Progenitor cell of endocrine pancreas (in vitro differentiated cells): ENCODE data around the gene E2F4. TPM values are rescaled to one million over a fixed set of nuclear protein-coding genes. Genes with fewer than 3 reads are reported as not detected.

Experiments
- DNase-seq: peaks from one replicate; pipeline ENCODE4 v3.0.0; 2021; ENCODE audit warnings: low spot score; ENCODE audit not compliant: unreplicated experiment
- H3K27ac Mint-ChIP-seq: 2 replicates; pipeline ENCODE4 v1.8.0; 2021; ENCODE audit warnings: mild to moderate bottlenecking, moderate library complexity, mixed read lengths
- H3K27me3 Mint-ChIP-seq: 2 replicates; pipeline ENCODE4 v1.8.0; 2021; ENCODE audit warnings: mixed read lengths
- H3K36me3 Mint-ChIP-seq: 2 replicates; pipeline ENCODE4 v1.8.0; 2022; ENCODE audit warnings: mixed read lengths; ENCODE audit not compliant: insufficient read depth
- H3K4me1 Mint-ChIP-seq: 2 replicates; pipeline ENCODE4 v1.8.0; 2021; ENCODE audit warnings: low read depth, mixed read lengths
- H3K4me3 Mint-ChIP-seq: 2 replicates; pipeline ENCODE4 v1.8.0; 2021; ENCODE audit warnings: low read depth, mild to moderate bottlenecking, moderate library complexity, mixed read lengths
- H3K9me3 Mint-ChIP-seq: 2 replicates; pipeline ENCODE4 v1.8.0; 2021; ENCODE audit warnings: low read depth, mixed read lengths
- CTCF ChIP-seq: fragments of 200-600 bp; sonication (generic); IDR thresholded peaks from one replicate; pipeline ENCODE4 v1.5.0; 2021; ENCODE audit warnings: antibody characterized with exemption, mild to moderate bottlenecking; ENCODE audit not compliant: unreplicated experiment
- total RNA-seq: library from RNA; stranded (reverse); gene quantifications from 2 replicates; pipeline ENCODE4 v1.2.1, GENCODE V29; 2021

Gene E2F4
- total RNA-seq, 1 donor from 2014 or later: 82.1 TPM

- Mint-ChIP-seq H3K4me1 (peaks cover 4% of the 10 kb centered on the region), H3K36me3 (no peaks in the 10 kb centered on the region), H3K27ac (no peak overlapping the region), H3K4me3 (no peak overlapping the region), H3K27me3 (peaks cover 83% of the 10 kb centered on the region), H3K9me3 (no peaks in the 10 kb centered on the region)
- no peak for TF ChIP-seq CTCF
- no peak for DNase-seq
These were observed 35.7 kb upstream of the E2F4 start for GRCh38 chr16:67156143-67156844.

GRCh38 chr16:67157106-67157748 is 34.7 kb upstream of the E2F4 start:
- Mint-ChIP-seq H3K27ac (no peak overlapping the region), H3K27me3 (peaks cover 84% of the 10 kb centered on the region), H3K4me3 (no peak overlapping the region), H3K4me1 (peaks cover 4% of the 10 kb centered on the region), H3K9me3 (no peaks in the 10 kb centered on the region), H3K36me3 (no peaks in the 10 kb centered on the region)
- no peak for DNase-seq
- no peak for TF ChIP-seq CTCF

- peaks cover 4% of the 10 kb centered on the region for H3K4me1 Mint-ChIP-seq
- H3K4me3 Mint-ChIP-seq: peak overlapping the region; percentile 56
- TF ChIP-seq CTCF: no peak
- peaks cover 81% of the 10 kb centered on the region for H3K27me3 Mint-ChIP-seq
- H3K9me3 Mint-ChIP-seq: no peaks in the 10 kb centered on the region
- no peak for DNase-seq
- no peaks in the 10 kb centered on the region for H3K36me3 Mint-ChIP-seq
- H3K27ac Mint-ChIP-seq: no peak overlapping the region
These were observed 33.9 kb upstream of the E2F4 start for GRCh38 chr16:67157892-67158635.

- Mint-ChIP-seq H3K9me3 (no peaks in the 10 kb centered on the region), H3K36me3 (no peaks in the 10 kb centered on the region), H3K4me3 (peak overlapping the region; percentile 75), H3K4me1 (peaks cover 4% of the 10 kb centered on the region), H3K27me3 (peaks cover 77% of the 10 kb centered on the region), H3K27ac (no peak overlapping the region)
- DNase-seq: no peak
- TF ChIP-seq CTCF: no peak
These were observed 33.0 kb upstream of the E2F4 start for GRCh38 chr16:67158637-67159600.
